HepG2 (cell line): ENCODE results near the gene PTAR1. TPM values are rescaled to one million over a fixed set of nuclear protein-coding genes. Genes with fewer than 3 reads are reported as not detected.

Experiments used
- BHLHE40 ChIP-seq: IDR thresholded peaks from 2 replicates; pipeline ENCODE4 v1.6.1; 2011; ENCODE audit warnings: low read length, improper control_type of control experiment
- CREB1 ChIP-seq, 2 experiments: fragments of 450-650 bp in 1 of 2; IDR thresholded peaks; 2 replicates each; pipeline ENCODE4 v1.6.1; 2016 to 2017; ENCODE audit warnings: control low read depth in 1 of 2, mild to moderate bottlenecking in 1 of 2, missing compliant biosample characterization in 1 of 2, missing genetic modification characterization in 1 of 2
- GABPB1 ChIP-seq: IDR thresholded peaks from 2 replicates; pipeline ENCODE4 v1.6.1; 2016; ENCODE audit warnings: mild to moderate bottlenecking, missing genetic modification reagents, moderate library complexity, missing compliant biosample characterization
- HNRNPK ChIP-seq: fragments of 200-400 bp; formaldehyde crosslinking; IDR thresholded peaks from 2 replicates; pipeline ENCODE4 v1.6.1; 2018; ENCODE audit warnings: low read length, low read depth, moderate library complexity, mild to moderate bottlenecking; ENCODE audit not compliant: poor library complexity, severe bottlenecking
- HNRNPLL ChIP-seq: fragments of 200-400 bp; formaldehyde crosslinking; IDR thresholded peaks from 2 replicates; pipeline ENCODE4 v1.6.1; 2017; ENCODE audit warnings: mild to moderate bottlenecking, low read depth, low read length; ENCODE audit not compliant: poor library complexity, severe bottlenecking
- HOXD1 ChIP-seq: sonication (generic); formaldehyde crosslinking; IDR thresholded peaks from 2 replicates; pipeline ENCODE4 v1.5.0; 2020; ENCODE audit warnings: missing genetic modification reagents
- KLF11 ChIP-seq: IDR thresholded peaks from 2 replicates; pipeline ENCODE4 v1.6.1; 2016; ENCODE audit warnings: missing compliant biosample characterization
- MAX ChIP-seq: IDR thresholded peaks from 2 replicates; pipeline ENCODE4 v1.6.1; 2012; ENCODE audit warnings: inconsistent platforms
- PLRG1 ChIP-seq: fragments of 450-650 bp; conservative IDR thresholded peaks from 2 replicates; pipeline ENCODE4 v1.6.1; 2016
- PRPF4 ChIP-seq: fragments of 200-400 bp; formaldehyde crosslinking; IDR thresholded peaks from 2 replicates; pipeline ENCODE4 v1.6.1; 2016; ENCODE audit warnings: low read length, low read depth; ENCODE audit not compliant: poor library complexity, severe bottlenecking
- SALL1 ChIP-seq: sonication (generic); formaldehyde crosslinking; IDR thresholded peaks from 2 replicates; pipeline ENCODE4 v1.8.0; 2022; ENCODE audit warnings: mild to moderate bottlenecking, missing genetic modification reagents
- SNRNP70 ChIP-seq: fragments of 200-400 bp; formaldehyde crosslinking; IDR thresholded peaks from 2 replicates; pipeline ENCODE4 v1.6.1; 2017; ENCODE audit warnings: mild to moderate bottlenecking, low read depth, low read length, moderate library complexity
- SRY ChIP-seq: sonication (generic); formaldehyde crosslinking; IDR thresholded peaks from 2 replicates; pipeline ENCODE4 v1.8.0; 2022; ENCODE audit warnings: mild to moderate bottlenecking, missing genetic modification reagents
- SYNCRIP ChIP-seq: fragments of 200-400 bp; formaldehyde crosslinking; IDR thresholded peaks from 2 replicates; pipeline ENCODE4 v1.6.1; 2018; ENCODE audit warnings: mild to moderate bottlenecking, low read depth, low read length; ENCODE audit not compliant: insufficient read depth
- TFE3 ChIP-seq: IDR thresholded peaks from 2 replicates; pipeline ENCODE4 v1.6.1; 2016
- ZNF224 ChIP-seq: sonication (generic); formaldehyde crosslinking; IDR thresholded peaks from 2 replicates; pipeline ENCODE4 v1.5.0; 2020; ENCODE audit warnings: mild to moderate bottlenecking, missing genetic modification reagents
- ZNF230 ChIP-seq: sonication (generic); formaldehyde crosslinking; IDR thresholded peaks from 2 replicates; pipeline ENCODE4 v1.4.0; 2020; ENCODE audit warnings: mild to moderate bottlenecking, missing genetic modification reagents
- ZNF530 ChIP-seq: sonication (generic); formaldehyde crosslinking; IDR thresholded peaks from 2 replicates; pipeline ENCODE4 v1.5.0; 2020; ENCODE audit warnings: low read depth, mild to moderate bottlenecking, missing genetic modification reagents
- ZNF660 ChIP-seq: sonication (generic); formaldehyde crosslinking; IDR thresholded peaks from 2 replicates; pipeline ENCODE4 v1.5.1; 2020; ENCODE audit warnings: mild to moderate bottlenecking, low read depth, missing genetic modification reagents, borderline replicate concordance
- ZNF713 ChIP-seq: sonication (generic); formaldehyde crosslinking; IDR thresholded peaks from 2 replicates; pipeline ENCODE4 v1.4.0; 2020; ENCODE audit warnings: mild to moderate bottlenecking, missing genetic modification reagents
- ZNF781 ChIP-seq: sonication (generic); formaldehyde crosslinking; IDR thresholded peaks from 2 replicates; pipeline ENCODE4 v1.5.1; 2020; ENCODE audit warnings: borderline replicate concordance, mild to moderate bottlenecking, missing genetic modification reagents; ENCODE audit errors: not compliant biosample characterization
- polyA plus RNA-seq, 8 experiments: library from polyadenylated mRNA; depleted of rRNA in 3 of 8; stranded (reverse) in 7 of 8; unstranded in 1 of 8; fragments of >200 nt; fragmentation: Illumina TruSeq in 4 of 8; extraction: Trizol in 4 of 8; gene quantifications; 2 replicates each; pipeline versions ENCODE4 v1.2.1 to v1.2.3, GENCODE V29; 2011 to 2016; ENCODE audit warnings: low read depth in 4 of 8, missing spikeins in 1 of 8, mixed read lengths in 1 of 8; ENCODE audit not compliant: insufficient read depth in 1 of 8
- total RNA-seq, 5 experiments: library from RNA; depleted of rRNA; stranded (reverse); fragments of >200 nt; fragmentation: Illumina TruSeq; extraction: Trizol; gene quantifications; 2 replicates each; pipeline ENCODE4 v1.2.3, GENCODE V29; 2016; ENCODE audit warnings: low read depth in 1 of 5
- TF ChIP-seq, protein P1 (sequence below): sonication (generic); formaldehyde crosslinking; IDR thresholded peaks from 2 replicates; pipeline ENCODE4 v1.5.0; 2020; ENCODE audit warnings: missing genetic modification reagents
- TF ChIP-seq, protein P2 (sequence below): IDR thresholded peaks from 2 replicates; pipeline ENCODE4 v1.6.1; 2016; ENCODE audit warnings: missing compliant biosample characterization, missing genetic modification reagents, borderline replicate concordance
- TF ChIP-seq, protein P3 (sequence below): sonication (generic); IDR thresholded peaks from 2 replicates; pipeline ENCODE4 v1.6.1; 2016; ENCODE audit warnings: low read depth, borderline replicate concordance
- TF ChIP-seq, protein P4 (sequence below): sonication (generic); formaldehyde crosslinking; IDR thresholded peaks from 2 replicates; pipeline ENCODE4 v1.5.0; 2020; ENCODE audit warnings: mild to moderate bottlenecking, low read depth, missing genetic modification reagents, borderline replicate concordance

Gene PTAR1
- total and polyA plus RNA-seq, 2 of the 13 experiments (the other 11 are each of a cell fraction or from before 2014, with no cell fraction given) = 26.5 to 42.1 TPM

DNA sequence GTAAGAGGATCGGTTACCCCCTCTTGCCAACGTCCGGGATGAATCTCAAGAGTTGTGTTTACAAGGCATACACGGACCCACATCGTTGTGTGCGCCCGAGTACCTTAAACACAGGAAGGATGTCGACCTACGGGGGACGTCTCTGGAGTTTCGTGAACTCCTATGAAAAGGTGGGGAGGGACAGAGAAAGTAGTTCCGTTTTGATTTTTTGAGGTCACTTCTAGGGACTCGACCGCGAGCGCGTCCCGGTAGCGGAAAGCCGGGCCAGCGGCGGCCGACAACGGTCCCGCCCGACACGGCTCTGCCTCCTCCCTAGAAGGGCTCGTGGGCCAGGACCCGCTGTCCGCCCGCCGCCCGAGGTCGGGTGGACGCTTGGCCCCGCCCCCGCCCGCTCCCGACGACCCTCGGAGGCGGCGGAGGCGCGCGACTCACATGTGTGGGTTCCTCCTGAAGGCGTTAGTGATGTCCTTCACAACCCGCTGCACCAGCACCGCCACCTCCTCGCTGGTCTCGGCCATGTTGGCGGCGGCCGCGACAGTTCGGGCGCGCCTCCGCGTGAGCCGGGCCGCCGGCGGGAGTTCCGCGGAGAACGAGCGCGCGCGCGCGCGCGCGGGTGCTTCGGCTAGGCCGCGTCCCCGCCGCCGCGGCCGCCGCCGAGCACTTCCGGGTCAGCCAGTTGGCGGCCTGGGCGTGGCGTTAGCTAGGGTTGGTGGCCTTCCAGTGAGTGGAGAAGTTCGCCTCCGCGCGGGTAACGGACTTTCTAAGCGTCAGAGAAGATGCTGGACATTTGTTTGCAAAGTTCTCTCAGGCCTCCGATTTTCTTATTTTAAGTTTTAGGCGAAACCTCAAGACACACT, at the start of gene PTAR1 (continued):
- TF ChIP-seq, protein P1, sequence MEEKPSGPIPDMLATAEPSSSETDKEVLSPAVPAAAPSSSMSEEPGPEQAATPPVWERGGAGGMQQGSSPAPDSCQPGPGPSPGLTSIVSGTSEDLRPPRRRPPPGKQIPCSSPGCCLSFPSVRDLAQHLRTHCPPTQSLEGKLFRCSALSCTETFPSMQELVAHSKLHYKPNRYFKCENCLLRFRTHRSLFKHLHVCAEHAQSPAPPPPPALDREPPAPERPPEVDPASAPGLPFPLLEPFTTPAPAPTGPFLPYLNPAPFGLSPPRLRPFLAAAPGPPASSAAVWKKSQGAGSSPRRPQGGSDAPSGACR = no peak; the same call in 1 of the 2 replicates
- no peak for TF ChIP-seq ZNF713
- TF ChIP-seq PLRG1 = no peak
- TF ChIP-seq, protein P2, sequence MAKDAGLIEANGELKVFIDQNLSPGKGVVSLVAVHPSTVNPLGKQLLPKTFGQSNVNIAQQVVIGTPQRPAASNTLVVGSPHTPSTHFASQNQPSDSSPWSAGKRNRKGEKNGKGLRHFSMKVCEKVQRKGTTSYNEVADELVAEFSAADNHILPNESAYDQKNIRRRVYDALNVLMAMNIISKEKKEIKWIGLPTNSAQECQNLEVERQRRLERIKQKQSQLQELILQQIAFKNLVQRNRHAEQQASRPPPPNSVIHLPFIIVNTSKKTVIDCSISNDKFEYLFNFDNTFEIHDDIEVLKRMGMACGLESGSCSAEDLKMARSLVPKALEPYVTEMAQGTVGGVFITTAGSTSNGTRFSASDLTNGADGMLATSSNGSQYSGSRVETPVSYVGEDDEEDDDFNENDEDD (CRISPR knock-in tag) = peak; percentile 43; the same call in 1 of the 2 replicates
- peak; percentile 62 for TF ChIP-seq MAX
- TF ChIP-seq KLF11 (CRISPR knock-in tag) = no peak
- TF ChIP-seq SALL1 (CRISPR knock-in tag) = peak; percentile 72; the same call in 1 of the 2 replicates
- no peak for TF ChIP-seq ZNF530 (CRISPR knock-in tag)
- TF ChIP-seq SYNCRIP = no peak
- TF ChIP-seq, protein P3, sequence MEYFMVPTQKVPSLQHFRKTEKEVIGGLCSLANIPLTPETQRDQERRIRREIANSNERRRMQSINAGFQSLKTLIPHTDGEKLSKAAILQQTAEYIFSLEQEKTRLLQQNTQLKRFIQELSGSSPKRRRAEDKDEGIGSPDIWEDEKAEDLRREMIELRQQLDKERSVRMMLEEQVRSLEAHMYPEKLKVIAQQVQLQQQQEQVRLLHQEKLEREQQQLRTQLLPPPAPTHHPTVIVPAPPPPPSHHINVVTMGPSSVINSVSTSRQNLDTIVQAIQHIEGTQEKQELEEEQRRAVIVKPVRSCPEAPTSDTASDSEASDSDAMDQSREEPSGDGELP = no peak
- TF ChIP-seq TFE3 (CRISPR knock-in tag) = no peak; the same call in 1 of the 2 replicates
- peak; percentile 92 for TF ChIP-seq GABPB1 (CRISPR knock-in tag)
- TF ChIP-seq ZNF660 (CRISPR knock-in tag) = no peak
- TF ChIP-seq HNRNPK = no peak
- TF ChIP-seq ZNF224 (CRISPR knock-in tag) = no peak
- TF ChIP-seq CREB1 (IDR thresholded peaks at IDR 0.05) = no peak
- no peak for TF ChIP-seq CREB1 (CRISPR knock-in tag; IDR thresholded peaks at IDR 0.05)
- TF ChIP-seq HOXD1 (CRISPR knock-in tag) = no peak
- TF ChIP-seq HNRNPLL = peak; percentile 34
- TF ChIP-seq PRPF4 = no peak
- TF ChIP-seq, protein P4, sequence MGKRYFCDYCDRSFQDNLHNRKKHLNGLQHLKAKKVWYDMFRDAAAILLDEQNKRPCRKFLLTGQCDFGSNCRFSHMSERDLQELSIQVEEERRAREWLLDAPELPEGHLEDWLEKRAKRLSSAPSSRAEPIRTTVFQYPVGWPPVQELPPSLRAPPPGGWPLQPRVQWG = no peak
- TF ChIP-seq SNRNP70 = no peak
- TF ChIP-seq ZNF781 = no peak
- no peak; the same call in 1 of the 2 replicates for TF ChIP-seq ZNF230 (CRISPR knock-in tag)
- peak; percentile 67 for TF ChIP-seq SRY (CRISPR knock-in tag)
- TF ChIP-seq BHLHE40 = no peak
